ENCODE results near the gene ZSCAN29. TPM values are rescaled to one million over a fixed set of nuclear protein-coding genes. Genes with fewer than 3 reads are reported as not detected.

The ZSCAN29 gene
- total and polyA plus RNA-seq, 11 donors, result 6.4 to 17.2 (median 11.9) TPM

- no peak for ATAC-seq
Measured at GRCh38 chr15:43412096-43412495, 41.3 kb upstream of the ZSCAN29 start.

GRCh38 chr15:43410572-43411214, 39.9 kb upstream of the ZSCAN29 start:
- DNase-seq (no peak), ATAC-seq (no peak)
- WGBS, 4 donors, result 87 to 95% (median 90%) methylated on average over 5 of the region's 5 CpGs
- TF ChIP-seq POLR2A (IDR thresholded peaks at IDR 0.05) (no peak), CTCF (IDR thresholded peaks at IDR 0.05) (no peak)
- Histone ChIP-seq H3K9me3 (no peaks in the 10 kb centered on the region), H3K4me1 (peaks cover 0 to 5% (median 0%) of the 10 kb centered on the region in 12 donors), H3K27me3 (no peaks in the 10 kb centered on the region), H3K27ac (no peak overlapping the region), H3K36me3 (peaks cover 0 to 100% (median 93%) of the 10 kb centered on the region in 9 donors), H3K4me3 (no peak overlapping the region)
- intact Hi-C loops (cut with DNase I), result no loop called here

More at GRCh38 chr15:43412096-43412495, 41.3 kb upstream of the ZSCAN29 start:
- no peak for TF ChIP-seq CTCF (IDR thresholded peaks at IDR 0.05)
- TF ChIP-seq POLR2A (IDR thresholded peaks at IDR 0.05), result no peak
- peaks cover 0 to 100% (median 94%) of the 10 kb centered on the region in 9 donors for H3K36me3 ChIP-seq
- H3K27me3 ChIP-seq, result no peaks in the 10 kb centered on the region
- no peaks in the 10 kb centered on the region for H3K9me3 ChIP-seq
- intact Hi-C loops (cut with DNase I), result no loop called here
- H3K4me3 ChIP-seq, result no peak overlapping the region
- H3K27ac ChIP-seq, result no peak overlapping the region
- WGBS, 4 donors, result 87 to 98% (median 92%) methylated on average over 1 of the region's 1 CpG
- DNase-seq, result no peak
- H3K4me1 ChIP-seq, result no peaks in the 10 kb centered on the region

- Histone ChIP-seq H3K4me3 (no peak overlapping the region), H3K36me3 (peaks cover 0 to 100% (median 94%) of the 10 kb centered on the region in 9 donors), H3K27me3 (no peaks in the 10 kb centered on the region), H3K27ac (no peak overlapping the region), H3K4me1 (peaks cover 0 to 5% (median 0%) of the 10 kb centered on the region in 12 donors), H3K9me3 (no peaks in the 10 kb centered on the region)
- ATAC-seq, result no peak
- intact Hi-C loops (cut with DNase I), result no loop called here
- WGBS, 4 donors, result 36 to 49% (median 43%) methylated on average over 4 of the region's 4 CpGs
- no peak for DNase-seq
- no peak for TF ChIP-seq POLR2A (IDR thresholded peaks at IDR 0.05)
- no peak for TF ChIP-seq CTCF (IDR thresholded peaks at IDR 0.05)
Measured at GRCh38 chr15:43408789-43409188, 37.9 kb upstream of the ZSCAN29 start.

GRCh38 chr15:43406808-43407207, 36.0 kb upstream of the ZSCAN29 start:
- Histone ChIP-seq H3K27ac (no peak overlapping the region), H3K9me3 (no peaks in the 10 kb centered on the region), H3K36me3 (peaks cover 0 to 100% (median 94%) of the 10 kb centered on the region in 9 donors), H3K4me3 (no peak overlapping the region), H3K4me1 (peaks cover 0 to 5% (median 0%) of the 10 kb centered on the region in 12 donors), H3K27me3 (no peaks in the 10 kb centered on the region)
- ATAC-seq (no peak), DNase-seq (no peak)
- WGBS, 4 donors, result 67 to 76% (median 74%) methylated on average over 2 of the region's 2 CpGs
- intact Hi-C loops (cut with DNase I), result no loop called here
- TF ChIP-seq CTCF (IDR thresholded peaks at IDR 0.05), result no peak
- TF ChIP-seq POLR2A (IDR thresholded peaks at IDR 0.05), result no peak
